CD4-positive, CD25-positive, alpha-beta regulatory T cell (primary cell): ENCODE results near the gene TMEM248. TPM values are rescaled to one million over a fixed set of nuclear protein-coding genes. Genes with fewer than 3 reads are reported as not detected.

Experiments
- polyA plus RNA-seq, 4 donors: library from polyadenylated mRNA; unstranded; fragments of 300-500 nt; fragmentation: Illumina TruSeq; gene quantifications; one replicate each; pipeline ENCODE4 v1.2.3, GENCODE V29; 2021
- total RNA-seq: library from RNA; stranded (reverse); gene quantifications from one replicate; pipeline ENCODE4 v1.2.3, GENCODE V29; 2022

TMEM248 gene
- total and polyA plus RNA-seq, 5 donors from 2014 or later = 87.3 to 152 (median 108) TPM

Other genes starting within 250 kb of the TMEM248 start
- 30.4 TPM for gene RABGEF1, start 180.5 kb upstream of the TMEM248 start, total RNA-seq
- gene RABGEF1, start 180.5 kb upstream of the TMEM248 start, polyA plus RNA-seq = 10 to 100 TPM; 16.6 to 22.7 (median 18.2) TPM
- gene SBDS, start 74.4 kb downstream of the TMEM248 start, total RNA-seq = 285 TPM
- gene SBDS, start 74.4 kb downstream of the TMEM248 start, polyA plus RNA-seq = 10 to 100 TPM; 74.7 to 78.5 (median 76.5) TPM
- gene TYW1, start 75.6 kb downstream of the TMEM248 start, total RNA-seq = 25.7 TPM
- gene TYW1, start 75.6 kb downstream of the TMEM248 start, polyA plus RNA-seq = 10 to 100 TPM; 17.8 to 26.0 (median 19.4) TPM